HG03565 (cell line): ENCODE data around the gene CDC20B.

ENCODE experiments used
- ATAC-seq: cut with Tn5 transposase; IDR thresholded peaks from one replicate; pipeline ENCODE4 v1.9.1; 2021; ENCODE audit warnings: mild to moderate bottlenecking, moderate library complexity; ENCODE audit not compliant: unreplicated experiment

Gene CDC20B

DNA sequence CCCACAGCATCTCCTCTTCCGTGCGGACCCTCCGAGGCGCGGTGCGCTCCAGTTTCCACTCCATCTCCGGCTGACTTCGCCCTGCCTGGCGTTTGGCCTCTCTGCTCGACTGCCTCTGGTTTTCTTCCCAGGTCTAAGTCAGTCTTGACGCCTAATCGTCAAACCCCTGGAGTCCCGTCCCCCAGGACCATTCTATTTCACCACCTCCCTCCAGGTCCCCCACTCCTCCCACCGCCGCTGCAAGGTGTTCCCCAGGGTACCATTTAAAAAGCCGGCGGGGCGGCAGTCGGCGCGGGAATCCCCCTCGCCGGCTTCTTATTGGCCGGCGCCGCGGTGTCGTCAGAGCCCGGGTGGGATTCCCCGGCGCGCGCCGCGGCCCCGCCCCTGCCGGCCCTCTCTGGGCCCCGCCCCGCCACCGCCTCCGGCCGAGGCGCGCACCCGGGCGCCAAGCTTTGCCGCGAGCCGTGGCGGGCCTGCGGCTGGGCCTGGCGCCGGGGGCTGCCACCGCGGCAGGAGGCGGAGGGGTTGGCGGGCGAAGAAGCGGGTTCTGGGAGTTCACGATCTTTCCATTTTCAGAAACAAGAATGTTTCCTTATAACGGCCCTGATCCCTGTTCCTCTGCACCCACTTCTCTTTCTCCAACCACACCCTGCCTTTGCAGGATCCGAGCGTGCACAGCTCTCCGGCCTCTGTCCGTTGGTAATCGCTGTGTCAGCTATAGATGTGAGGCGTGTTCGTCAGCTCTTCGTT is at the start of gene CDC20B:
Gene CDC20B (minus strand): TSS at position 241 of the 750 bp plus-strand sequence. CDS start 177 bp downstream, at position 64.
- ATAC-seq: peak; percentile 64

- ATAC-seq: no peak
Measured at GRCh38 chr5:55222092-55222984, 49.4 kb upstream of the CDC20B start.

- ATAC-seq: no peak
Measured at GRCh38 chr5:55220433-55221185, 47.6 kb upstream of the CDC20B start.

- no peak for ATAC-seq
Measured at GRCh38 chr5:55219770-55220169, 46.8 kb upstream of the CDC20B start.

- no peak for ATAC-seq
Measured at GRCh38 chr5:55218967-55219366, 46.0 kb upstream of the CDC20B start.

GRCh38 chr5:55211184-55211874 is 38.4 kb upstream of the CDC20B start:
- ATAC-seq: no peak

GRCh38 chr5:55205001-55205400 is 32.0 kb upstream of the CDC20B start:
- no peak for ATAC-seq

DNA sequence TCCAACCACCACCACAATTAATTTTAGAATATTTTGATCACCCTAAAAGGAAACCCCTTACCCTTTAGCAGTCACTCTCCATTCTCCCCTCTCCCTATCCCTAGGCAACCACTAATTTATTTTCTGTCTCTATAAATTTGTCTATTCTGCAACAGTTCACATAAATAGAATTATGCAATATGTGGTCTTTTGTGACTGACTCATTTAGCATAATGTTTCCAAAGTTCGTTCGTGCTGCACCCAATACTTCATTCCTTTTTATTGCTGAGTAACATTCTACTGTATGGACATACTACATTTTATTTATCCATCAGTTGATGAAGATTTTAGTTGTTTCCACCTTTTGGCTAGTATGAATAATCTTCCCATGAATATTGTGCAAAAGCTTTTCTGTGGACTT is 18.2 kb upstream of the CDC20B start:
- no peak for ATAC-seq

GRCh38 chr5:55188656-55189540 is 15.9 kb upstream of the CDC20B start:
- no peak for ATAC-seq

- ATAC-seq: no peak
Measured at GRCh38 chr5:55187370-55187769, 14.4 kb upstream of the CDC20B start.

DNA sequence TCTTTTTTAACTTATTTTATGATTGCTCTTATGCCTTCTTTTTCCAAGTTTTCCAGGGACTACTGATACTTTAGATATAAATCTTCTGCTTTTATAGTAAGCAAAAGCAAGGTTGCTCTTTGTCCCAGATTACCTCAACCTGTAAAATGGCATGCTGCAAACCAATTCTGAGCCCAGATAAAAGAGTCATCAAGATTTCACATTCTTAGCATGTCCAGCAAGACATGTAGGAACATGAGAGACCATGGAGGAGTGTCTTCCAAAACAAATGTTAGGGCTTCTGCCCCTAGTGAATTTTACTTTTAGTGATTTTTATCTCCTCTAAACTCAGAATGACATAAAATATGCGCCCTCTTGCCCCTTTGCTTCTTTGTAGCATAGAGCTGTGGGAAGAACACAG is 7.0 kb upstream of the CDC20B start:
- ATAC-seq: no peak

DNA sequence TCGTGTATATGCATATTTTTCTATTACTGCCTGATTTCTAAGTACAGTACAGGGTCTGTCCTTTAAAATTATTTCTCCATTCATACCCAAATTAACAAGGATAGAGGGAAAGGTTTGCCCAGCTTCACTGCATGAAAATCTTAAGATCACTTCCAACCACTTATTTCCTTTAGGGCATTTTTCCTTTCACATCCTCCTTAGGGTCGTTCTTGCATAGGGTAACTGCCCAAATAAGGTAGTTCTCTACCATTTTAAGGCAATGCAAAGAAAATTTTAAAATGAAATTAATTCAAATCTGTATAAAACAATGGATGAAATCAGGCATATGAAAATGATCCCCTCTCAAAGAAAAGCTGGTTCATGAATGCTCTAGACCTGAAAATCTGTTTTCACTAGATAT is 4.1 kb upstream of the CDC20B start:
- ATAC-seq: no peak

DNA sequence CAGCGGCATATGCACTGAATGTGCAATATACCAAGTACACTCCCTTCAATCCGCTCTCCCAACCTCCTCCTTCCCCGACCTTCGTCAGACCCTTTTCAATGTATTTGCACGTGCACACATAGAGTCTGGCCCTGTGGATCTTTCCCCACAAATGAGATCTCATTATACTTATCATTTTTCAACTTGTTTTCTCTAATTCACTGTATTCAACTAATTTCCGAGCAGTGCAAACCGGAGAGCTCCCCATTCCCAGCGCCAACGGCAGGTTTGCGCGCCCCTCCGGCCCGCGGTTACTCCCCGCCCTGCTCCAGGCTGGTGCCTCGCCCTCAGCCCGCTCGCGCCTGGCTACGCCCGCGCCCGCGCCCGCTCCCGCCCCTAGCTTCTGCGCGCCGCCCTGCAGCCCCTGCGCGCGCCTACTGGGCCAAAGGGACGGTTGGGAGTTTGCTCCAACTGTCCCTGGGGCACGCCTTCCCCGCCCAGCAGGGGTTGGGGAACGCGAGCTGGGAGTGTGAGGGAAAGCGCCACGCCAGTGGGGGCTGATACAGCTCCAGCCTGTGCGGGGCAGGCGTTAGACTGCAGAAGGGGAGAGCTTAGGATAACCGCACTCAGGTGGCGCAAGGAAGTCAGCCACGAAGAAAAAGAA is 3.3 kb upstream of the CDC20B start:
- no peak for ATAC-seq

DNA sequence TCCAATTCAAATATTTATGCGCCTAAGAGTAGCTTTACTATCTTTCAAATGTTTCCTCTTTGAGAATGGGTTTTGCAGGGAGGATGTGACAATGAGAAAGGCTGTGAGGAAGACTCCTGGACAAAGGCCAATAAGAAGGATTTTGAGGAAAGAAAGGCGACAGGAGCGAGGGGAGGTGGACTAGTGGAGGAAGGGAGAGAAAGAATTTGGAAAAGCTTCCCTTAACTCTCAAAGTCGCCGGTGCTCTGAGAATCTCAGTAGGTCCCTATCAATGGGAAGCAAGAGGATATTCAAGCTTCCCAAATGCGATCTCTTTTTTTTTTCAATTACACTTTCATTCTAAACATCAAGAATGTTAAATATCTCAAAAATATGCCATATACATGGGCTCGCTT is 2.8 kb upstream of the CDC20B start:
- ATAC-seq: no peak

DNA sequence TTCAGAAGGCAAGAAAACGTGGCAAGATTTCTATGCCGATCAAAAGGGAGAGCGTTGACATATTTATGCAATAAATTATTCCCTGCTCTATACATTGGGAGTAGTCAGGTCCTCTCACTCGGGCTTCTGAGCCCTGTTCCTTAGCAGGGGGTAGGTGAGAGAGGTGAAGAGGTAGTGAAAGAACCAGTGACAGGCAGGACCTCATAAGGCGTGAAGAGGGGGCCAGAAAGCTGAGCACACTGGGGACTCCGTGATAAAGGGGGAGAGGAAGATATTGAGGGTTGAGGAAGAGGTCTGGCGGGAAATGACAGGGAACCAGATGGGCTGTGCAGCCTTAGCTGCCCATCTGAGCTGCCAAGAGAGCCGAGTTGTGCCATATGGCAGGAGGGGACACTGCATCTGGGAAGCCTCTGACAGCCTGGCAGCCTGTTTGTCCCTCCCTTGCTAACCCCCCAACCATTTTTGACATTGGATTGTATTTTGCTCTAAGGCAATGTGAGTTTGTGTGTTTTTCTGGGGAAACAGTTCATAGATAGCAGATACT is 782 bp upstream of the CDC20B start:
- ATAC-seq: no peak

- peak; percentile 49 for ATAC-seq
Measured at GRCh38 chr5:55172051-55172899, 702 bp downstream of the CDC20B start.

GRCh38 chr5:55171471-55171870 is 1.5 kb downstream of the CDC20B start:
- no peak for ATAC-seq

DNA sequence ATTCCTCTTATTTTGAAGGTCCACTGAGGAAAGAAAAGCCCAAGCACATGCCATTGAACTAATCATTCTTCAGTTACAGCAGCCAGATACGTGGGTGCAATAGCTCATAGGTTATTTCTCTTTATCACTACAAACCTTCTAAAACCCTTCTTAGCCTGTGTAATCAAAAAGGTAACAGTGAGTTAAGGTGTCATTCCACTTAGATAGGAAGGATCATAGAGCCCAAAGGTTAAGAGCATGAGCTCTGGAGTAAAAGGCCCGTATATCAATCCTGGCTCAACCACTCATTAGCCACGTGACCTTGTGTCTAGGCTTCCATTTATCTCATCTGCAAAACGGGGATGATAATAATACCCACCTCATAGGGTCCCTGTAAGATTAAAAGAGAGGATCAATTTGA is 10.3 kb downstream of the CDC20B start:
- ATAC-seq: no peak
